Lower leg skin (tissue), 4 donors: ENCODE results near the gene GRID2. TPM values are rescaled to one million over a fixed set of nuclear protein-coding genes. Genes with fewer than 3 reads are reported as not detected.

ENCODE experiments used
- DNase-seq, 2 donors: peaks; one replicate each; pipeline ENCODE4 v3.0.0-alpha.2; 2019; ENCODE audit warnings: low spot score in 2 of 2
- H3K4me3 ChIP-seq: fragments of 200-600 bp; sonication (generic); 2 replicates; pipeline ENCODE4 v1.5.1; 2017; ENCODE audit warnings: mild to moderate bottlenecking, low read depth; ENCODE audit not compliant: poor library complexity, severe bottlenecking
- POLR2A ChIP-seq, 2 donors: fragments of 450-650 bp; IDR thresholded peaks; one replicate each; pipeline ENCODE4 v1.6.1; 2016 to 2017; ENCODE audit warnings: antibody characterized with exemption in 2 of 2, mild to moderate bottlenecking in 1 of 2, moderate library complexity in 1 of 2
- WGBS, 2 donors: methylation state at CpG; one replicate each; pipeline ENCODE4 v1.1.5; 2018; 5-methylcytosine and 5-hydroxymethylcytosine counted together
- intact Hi-C: fragments of 100-400 bp; cut with DNase I; formaldehyde crosslinking; loops from one replicate; pipeline ENCODE4 v1.15.0; 2023; ENCODE audit warnings: low total_unique reads
- total RNA-seq, 4 donors: library from RNA; depleted of rRNA; stranded (reverse); fragments of >200 nt; gene quantifications; one replicate each; pipeline ENCODE4 v1.1.0, GENCODE V29; 2016
- TF ChIP-seq, protein P1 (sequence below), 3 donors: fragments of 450-650 bp; IDR thresholded peaks; one replicate each; pipeline ENCODE4 v1.5.1; 2016; ENCODE audit warnings: antibody characterized with exemption in 3 of 3, mild to moderate bottlenecking in 3 of 3, moderate library complexity in 2 of 3

Gene GRID2
- total RNA-seq, 4 donors from 2014 or later = not detected

DNA sequence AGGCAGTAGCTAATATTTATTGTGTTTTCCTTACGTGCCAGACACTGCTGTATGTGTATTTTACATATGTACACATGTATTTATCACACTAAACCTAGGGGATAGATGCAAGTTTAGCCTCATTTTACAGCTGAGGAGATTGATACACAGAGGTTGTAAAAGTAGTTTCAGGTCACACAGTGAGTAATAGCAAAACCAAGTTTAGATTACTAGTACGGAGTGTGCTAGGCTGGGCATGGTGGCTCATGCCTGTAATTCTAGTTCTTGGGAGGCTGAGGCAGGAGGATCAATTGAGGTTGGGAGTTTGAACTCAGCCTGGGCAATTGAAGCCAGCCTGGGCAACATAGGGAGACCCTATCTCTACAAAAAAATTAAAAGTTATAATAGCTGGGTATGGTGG lies 823.7 kb downstream of the GRID2 start:
- DNase-seq = no peak
- WGBS, 2 donors = 64 to 96% methylated on average over 2 of the region's 2 CpGs
- no peak overlapping the region for H3K4me3 ChIP-seq
- TF ChIP-seq POLR2A (IDR thresholded peaks at IDR 0.05) = no peak
- TF ChIP-seq, protein P1, sequence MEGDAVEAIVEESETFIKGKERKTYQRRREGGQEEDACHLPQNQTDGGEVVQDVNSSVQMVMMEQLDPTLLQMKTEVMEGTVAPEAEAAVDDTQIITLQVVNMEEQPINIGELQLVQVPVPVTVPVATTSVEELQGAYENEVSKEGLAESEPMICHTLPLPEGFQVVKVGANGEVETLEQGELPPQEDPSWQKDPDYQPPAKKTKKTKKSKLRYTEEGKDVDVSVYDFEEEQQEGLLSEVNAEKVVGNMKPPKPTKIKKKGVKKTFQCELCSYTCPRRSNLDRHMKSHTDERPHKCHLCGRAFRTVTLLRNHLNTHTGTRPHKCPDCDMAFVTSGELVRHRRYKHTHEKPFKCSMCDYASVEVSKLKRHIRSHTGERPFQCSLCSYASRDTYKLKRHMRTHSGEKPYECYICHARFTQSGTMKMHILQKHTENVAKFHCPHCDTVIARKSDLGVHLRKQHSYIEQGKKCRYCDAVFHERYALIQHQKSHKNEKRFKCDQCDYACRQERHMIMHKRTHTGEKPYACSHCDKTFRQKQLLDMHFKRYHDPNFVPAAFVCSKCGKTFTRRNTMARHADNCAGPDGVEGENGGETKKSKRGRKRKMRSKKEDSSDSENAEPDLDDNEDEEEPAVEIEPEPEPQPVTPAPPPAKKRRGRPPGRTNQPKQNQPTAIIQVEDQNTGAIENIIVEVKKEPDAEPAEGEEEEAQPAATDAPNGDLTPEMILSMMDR (IDR thresholded peaks at IDR 0.05) = no peak
- intact Hi-C loops = loop anchor here (10.0 kb wide), 1 partner anchor 1247 kb away; no protein-coding TSS in a partner anchor

DNA sequence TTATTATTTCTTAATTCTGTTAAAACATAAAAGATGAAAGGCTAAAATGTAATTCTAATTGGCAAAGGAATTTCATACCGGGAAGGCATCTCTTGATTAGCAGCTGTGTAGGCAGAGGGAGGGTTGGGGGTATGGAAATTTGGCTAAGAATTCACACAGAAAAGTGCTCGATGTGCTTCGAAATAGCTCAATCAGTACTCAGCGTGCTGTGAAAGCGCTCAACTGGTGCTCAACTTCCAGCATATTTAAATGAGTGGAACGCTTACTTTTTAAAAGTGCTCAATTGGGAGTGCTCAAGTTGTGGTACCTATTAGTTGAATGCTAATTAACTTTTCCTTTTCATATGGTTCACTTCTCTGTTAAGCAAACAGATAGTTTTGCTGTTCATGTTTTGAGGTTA lies 828.9 kb downstream of the GRID2 start:
- intact Hi-C loops = no loop called here
- H3K4me3 ChIP-seq = no peak overlapping the region
- WGBS, 2 donors = 67 to 73% methylated on average over 6 of the region's 6 CpGs
- DNase-seq = no peak
- TF ChIP-seq, protein P1 (IDR thresholded peaks at IDR 0.05) = no peak
- TF ChIP-seq POLR2A (IDR thresholded peaks at IDR 0.05) = no peak

DNA sequence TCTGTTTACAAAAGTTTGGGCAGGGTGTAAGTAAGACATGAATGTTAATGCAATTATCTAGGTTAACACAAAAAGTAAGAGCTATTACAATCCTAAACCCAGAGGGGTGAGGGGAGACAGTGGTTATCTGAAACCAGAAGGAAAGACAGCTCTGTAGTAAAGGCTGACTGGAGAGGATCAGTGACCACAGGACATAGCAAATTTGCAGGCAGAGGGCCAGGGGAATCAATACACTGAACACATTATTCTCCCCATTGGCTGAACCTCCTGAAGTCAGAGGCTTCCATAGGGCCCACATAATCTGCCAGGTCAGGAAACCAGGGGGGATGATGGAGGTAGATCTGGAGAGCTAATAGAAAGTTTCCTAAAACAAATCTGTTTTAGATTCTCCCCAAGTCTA lies 835.4 kb downstream of the GRID2 start:
- intact Hi-C loops = no loop called here
- H3K4me3 ChIP-seq = no peak overlapping the region
- DNase-seq = no peak
- TF ChIP-seq, protein P1 (IDR thresholded peaks at IDR 0.05) = no peak
- no peak for TF ChIP-seq POLR2A (IDR thresholded peaks at IDR 0.05)

DNA sequence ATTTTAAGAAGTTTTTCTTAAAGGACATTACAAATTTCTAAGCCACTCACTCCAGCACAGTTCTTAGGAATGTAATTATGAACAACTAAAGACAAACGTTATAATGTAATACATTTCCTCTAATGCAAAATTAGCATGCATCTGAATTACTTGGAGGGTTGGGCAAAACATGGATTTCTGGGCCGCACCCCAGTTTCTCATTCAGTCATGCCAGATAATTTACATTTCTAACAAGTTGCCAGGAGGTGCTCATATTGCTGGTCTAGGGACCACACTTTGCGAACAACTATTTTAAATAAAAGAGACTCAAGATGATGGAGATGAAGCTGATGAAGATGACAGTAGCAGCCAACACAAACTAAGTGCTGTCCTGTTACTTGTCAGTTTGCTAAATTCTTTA lies 840.1 kb downstream of the GRID2 start:
- no peak for DNase-seq
- TF ChIP-seq POLR2A (IDR thresholded peaks at IDR 0.05) = no peak
- TF ChIP-seq, protein P1 (IDR thresholded peaks at IDR 0.05) = no peak
- no peak overlapping the region for H3K4me3 ChIP-seq
- intact Hi-C loops = no loop called here
- 49 to 53% methylated on average over 3 of the region's 3 CpGs for WGBS, 2 donors

DNA sequence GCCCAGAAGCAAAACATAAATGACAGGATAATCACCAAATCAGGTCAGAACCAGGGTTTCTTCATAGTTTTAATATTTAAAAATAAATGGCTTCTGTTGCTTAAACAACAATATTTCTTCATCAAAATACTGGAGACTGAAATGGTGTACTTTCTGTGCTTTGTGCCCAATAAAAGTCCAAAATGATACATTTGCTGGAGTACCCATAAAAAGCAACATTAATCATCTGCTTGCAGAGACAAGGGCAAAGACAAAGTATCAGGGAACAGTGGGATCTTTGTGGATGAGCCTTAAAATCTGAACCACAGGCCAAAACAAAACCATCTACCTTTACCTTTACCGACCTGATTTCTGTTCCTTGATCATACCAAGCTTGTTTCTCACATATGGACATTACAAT lies 840.9 kb downstream of the GRID2 start:
- H3K4me3 ChIP-seq = no peak overlapping the region
- DNase-seq = no peak
- TF ChIP-seq POLR2A (IDR thresholded peaks at IDR 0.05) = no peak
- TF ChIP-seq, protein P1 (IDR thresholded peaks at IDR 0.05) = no peak
- 78 to 82% methylated on average over 1 of the region's 1 CpG for WGBS, 2 donors
- intact Hi-C loops = no loop called here

DNA sequence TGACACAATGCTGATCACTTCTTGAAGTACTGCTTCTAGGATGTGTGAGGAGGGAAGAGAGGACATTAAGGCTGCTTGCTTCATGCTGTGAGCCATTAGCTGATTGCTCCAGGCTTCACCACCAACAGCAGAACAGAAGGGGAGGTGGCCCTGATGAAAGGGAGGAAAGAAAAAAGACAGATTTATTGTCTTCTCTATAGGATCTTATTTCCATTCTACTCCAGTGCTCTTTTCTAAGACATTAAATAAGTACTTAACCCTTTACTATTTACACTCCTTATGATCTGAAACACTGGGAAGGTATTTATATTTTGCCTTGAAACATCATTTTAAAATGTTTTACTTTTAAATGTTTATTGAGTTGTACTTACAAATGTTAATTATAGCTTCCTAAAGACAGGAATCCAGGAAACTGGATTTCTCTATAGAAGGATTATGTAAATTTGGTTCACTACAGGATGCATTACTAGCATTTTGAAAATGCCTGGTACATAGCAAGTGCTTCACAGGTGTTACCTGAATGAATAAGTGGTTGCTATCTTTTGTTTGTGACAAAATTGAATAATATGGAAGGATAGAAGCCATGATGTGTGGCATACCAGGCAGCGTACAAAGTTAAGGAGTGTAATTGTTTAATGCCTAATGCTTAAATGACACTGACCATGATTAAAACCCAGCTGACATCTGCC lies 843.9 kb downstream of the GRID2 start:
- no peak overlapping the region for H3K4me3 ChIP-seq
- no peak for DNase-seq
- TF ChIP-seq, protein P1 (IDR thresholded peaks at IDR 0.05) = no peak
- no peak for TF ChIP-seq POLR2A (IDR thresholded peaks at IDR 0.05)
- intact Hi-C loops = no loop called here
- WGBS, 2 donors = 89 to 95% methylated on average over 1 of the region's 1 CpG
